Endodermal cell (in vitro differentiated cells): ENCODE results near the gene LGALS3. TPM values are rescaled to one million over a fixed set of nuclear protein-coding genes. Genes with fewer than 3 reads are reported as not detected.

ENCODE experiments used
- DNase-seq: peaks from one replicate; pipeline ENCODE4 v3.0.0-alpha.2; 2017
- H3K27ac ChIP-seq: 2 replicates; pipeline ENCODE4 v1.5.1; 2013; ENCODE audit warnings: mild to moderate bottlenecking, low read depth, low read length, moderate library complexity
- H3K27me3 ChIP-seq: 2 replicates; pipeline ENCODE4 v1.6.1; 2013; ENCODE audit warnings: mild to moderate bottlenecking, low read length, moderate library complexity; ENCODE audit not compliant: insufficient read depth, control insufficient read depth, poor library complexity, severe bottlenecking
- H3K36me3 ChIP-seq: 2 replicates; pipeline ENCODE4 v1.7.0; 2013; ENCODE audit warnings: mild to moderate bottlenecking, low read length, moderate library complexity; ENCODE audit not compliant: control insufficient read depth, insufficient read depth
- H3K4me1 ChIP-seq: one replicate; pipeline ENCODE4 v1.7.0; 2013; ENCODE audit warnings: low read length; ENCODE audit not compliant: control insufficient read depth, insufficient read depth
- H3K4me3 ChIP-seq: 2 replicates; pipeline ENCODE4 v1.5.1; 2013; ENCODE audit warnings: mild to moderate bottlenecking, low read length, moderate library complexity
- H3K9ac ChIP-seq: 2 replicates; pipeline ENCODE4 v1.6.1; 2013; ENCODE audit warnings: mild to moderate bottlenecking, low read length, moderate library complexity; ENCODE audit not compliant: poor library complexity, severe bottlenecking; ENCODE audit errors: extremely low read depth
- H3K9me3 ChIP-seq: 2 replicates; pipeline ENCODE4 v1.6.1; 2013; ENCODE audit warnings: mild to moderate bottlenecking, low read length, moderate library complexity; ENCODE audit not compliant: control insufficient read depth
- H3K27ac Mint-ChIP-seq: 2 replicates; pipeline ENCODE4 v1.8.0; 2020; ENCODE audit warnings: mixed read lengths
- H3K27me3 Mint-ChIP-seq: 2 replicates; pipeline ENCODE4 v1.8.0; 2021; ENCODE audit warnings: mild to moderate bottlenecking, mixed read lengths; ENCODE audit not compliant: insufficient read depth
- H3K36me3 Mint-ChIP-seq: 2 replicates; pipeline ENCODE4 v1.8.0; 2020; ENCODE audit warnings: low read depth, mixed read lengths
- H3K4me1 Mint-ChIP-seq: 2 replicates; pipeline ENCODE4 v1.8.0; 2020; ENCODE audit warnings: mixed read lengths
- H3K4me3 Mint-ChIP-seq: 2 replicates; pipeline ENCODE4 v1.8.0; 2020; ENCODE audit warnings: mild to moderate bottlenecking, moderate library complexity, mixed read lengths
- H3K9me3 Mint-ChIP-seq: 2 replicates; pipeline ENCODE4 v1.8.0; 2020; ENCODE audit warnings: mild to moderate bottlenecking, mixed read lengths
- CTCF ChIP-seq: fragments of 200-600 bp; sonication (generic); conservative IDR thresholded peaks from 2 replicates; pipeline ENCODE4 v1.5.0; 2021; ENCODE audit warnings: antibody characterized with exemption, mild to moderate bottlenecking
- WGBS, 2 experiments: methylation state at CpG; one replicate each; pipeline versions ENCODE4 v1.1.5 to v1.1.7; 2013; ENCODE audit warnings: missing lambda C conversion rate in 2 of 2, mixed read lengths in 1 of 2; ENCODE audit not compliant: insufficient coverage in 1 of 2, insufficient read length in 1 of 2; 5-methylcytosine and 5-hydroxymethylcytosine counted together
- total RNA-seq, 2 donors: library from RNA; stranded (reverse); fragmentation: NEBNext Ultra II Directional in 1 of 2; extraction: Animal tissue kit (Norgen Biotek cat#: 25700) in 1 of 2; gene quantifications; 2 replicates in 1 of 2; 3 replicates in 1 of 2; pipeline ENCODE4 v1.2.1, GENCODE V29; 2021

Gene LGALS3
- total RNA-seq, 2 donors from 2014 or later: 1.0 to 2.0 TPM

DNA sequence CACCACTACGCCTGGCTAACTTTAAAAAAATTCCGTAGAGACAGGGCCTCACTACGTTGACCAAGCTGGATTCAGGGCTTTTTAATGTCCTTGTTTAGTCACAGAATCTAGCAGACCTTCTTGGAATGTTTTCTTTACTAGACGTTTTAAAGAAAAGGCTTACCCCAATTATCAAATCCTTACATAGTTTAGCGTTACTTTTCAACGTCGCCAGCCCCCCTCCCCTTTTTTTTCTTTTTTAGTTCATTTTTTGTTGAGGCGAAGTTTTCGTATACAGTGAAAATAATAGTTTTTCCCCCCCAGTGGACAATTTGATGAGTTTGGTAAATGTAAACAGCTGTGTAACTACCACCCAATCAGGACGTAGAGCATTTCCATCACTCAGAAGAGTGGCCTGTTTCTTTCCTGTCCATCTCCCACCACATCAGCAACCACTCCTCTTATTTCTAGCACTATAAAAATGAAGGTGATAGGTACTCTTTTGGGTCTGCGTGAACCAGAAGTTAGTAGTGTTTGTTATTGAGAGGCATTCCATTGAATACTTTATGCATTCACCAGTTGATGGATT is 63.1 kb downstream of the LGALS3 start:
- H3K4me1 Mint-ChIP-seq: peaks cover 18% of the 10 kb centered on the region
- Histone ChIP-seq H3K9me3 (peaks cover 8% of the 10 kb centered on the region), H3K27me3 (no peaks in the 10 kb centered on the region), H3K4me1 (no peaks in the 10 kb centered on the region), H3K4me3 (peak overlapping the region; percentile 97), H3K36me3 (no peaks in the 10 kb centered on the region), H3K27ac (peak overlapping the region; percentile 58), H3K9ac (peak overlapping the region; percentile 61)
- no peaks in the 10 kb centered on the region for H3K27me3 Mint-ChIP-seq
- H3K4me3 Mint-ChIP-seq: peak overlapping the region; percentile 96
- no peak overlapping the region for H3K27ac Mint-ChIP-seq
- H3K9me3 Mint-ChIP-seq: peaks cover 3% of the 10 kb centered on the region
- H3K36me3 Mint-ChIP-seq: peaks cover 3% of the 10 kb centered on the region
- DNase-seq: no peak
- 65 to 70% methylated on average over 4 to 9 of the region's 11 CpGs for WGBS, 2 experiments
- no peak for TF ChIP-seq CTCF

- no peaks in the 10 kb centered on the region for H3K36me3 ChIP-seq
- Mint-ChIP-seq H3K36me3 (no peaks in the 10 kb centered on the region), H3K4me3 (no peak overlapping the region), H3K27me3 (no peaks in the 10 kb centered on the region), H3K9me3 (peaks cover 3% of the 10 kb centered on the region), H3K27ac (no peak overlapping the region), H3K4me1 (peaks cover 11% of the 10 kb centered on the region)
- DNase-seq: no peak
- WGBS, 2 experiments: 85 to 94% methylated on average over 5 of the region's 5 CpGs
- H3K9ac ChIP-seq: no peak overlapping the region
- H3K27ac ChIP-seq: no peak overlapping the region
- peaks cover 8% of the 10 kb centered on the region for H3K9me3 ChIP-seq
- H3K4me1 ChIP-seq: no peaks in the 10 kb centered on the region
- TF ChIP-seq CTCF: no peak
- no peak overlapping the region for H3K4me3 ChIP-seq
- H3K27me3 ChIP-seq: no peaks in the 10 kb centered on the region
Observed at GRCh38 chr14:55194656-55195355, 65.8 kb downstream of the LGALS3 start.

Other genes with a start within 250 kb of the LGALS3 start
- 10 to 100 TPM; 18.3 to 18.7 TPM for gene GCH1, start 226.4 kb upstream of the LGALS3 start, total RNA-seq
- 10 to 100 TPM; 63.4 to 99.3 TPM for gene WDHD1, start 102.2 kb upstream of the LGALS3 start, total RNA-seq
- 10 to 100 TPM; 28.0 to 32.0 TPM for gene SOCS4, start 102.0 kb upstream of the LGALS3 start, total RNA-seq
- gene MAPK1IP1L, start 77.6 kb upstream of the LGALS3 start, total RNA-seq: 100 to 1,000 TPM; 122 to 153 TPM
- 100 to 1,000 TPM in 1 of 2 donors, 10 to 100 TPM in 1; 71.1 to 112 TPM for gene DLGAP5, start 62.3 kb downstream of the LGALS3 start, total RNA-seq
- 10 to 100 TPM; 44.1 to 51.6 TPM for gene FBXO34, start 142.2 kb downstream of the LGALS3 start, total RNA-seq